Activated T-helper 2 cell treated with anti-CD3 and anti-CD28 coated beads, Interferon-gamma antibody, Interleukin-2, Interleukin-4, amounts not matched to agents 10 μg/mL and 5 μg/mL and 100 μg/mL, durations not matched to agents 14 hours and 24 hours and 36 hours (primary cell): ENCODE results near the gene CFAP251. TPM values are rescaled to one million over a fixed set of nuclear protein-coding genes. Genes with fewer than 3 reads are reported as not detected.

Source experiments
- DNase-seq: peaks from one replicate; pipeline ENCODE4 v3.0.0; 2021; ENCODE audit warnings: low spot score
- H3K27ac Mint-ChIP-seq: one replicate; pipeline ENCODE4 v1.8.0; 2021; ENCODE audit warnings: mixed read lengths
- H3K27me3 Mint-ChIP-seq: one replicate; pipeline ENCODE4 v1.8.0; 2021; ENCODE audit warnings: low read depth, mixed read lengths
- H3K36me3 Mint-ChIP-seq: one replicate; pipeline ENCODE4 v1.8.0; 2021; ENCODE audit warnings: low read depth, mixed read lengths
- H3K4me1 Mint-ChIP-seq: one replicate; pipeline ENCODE4 v1.8.0; 2021; ENCODE audit warnings: low read depth, mixed read lengths
- H3K4me3 Mint-ChIP-seq: one replicate; pipeline ENCODE4 v1.8.0; 2021; ENCODE audit warnings: low read depth, mild to moderate bottlenecking, moderate library complexity, mixed read lengths
- H3K9me3 Mint-ChIP-seq: one replicate; pipeline ENCODE4 v1.8.0; 2021; ENCODE audit warnings: mixed read lengths
- intact Hi-C: fragments of 100-400 bp; cut with micrococcal nuclease; formaldehyde crosslinking; loops from one replicate; pipeline ENCODE4 v1.15.1; 2023
- total RNA-seq: library from RNA; stranded (reverse); gene quantifications from 2 replicates; pipeline ENCODE4 v1.2.3, GENCODE V29; 2022

Gene CFAP251
- total RNA-seq, 1 donor from 2014 or later: 0.82 TPM

DNA sequence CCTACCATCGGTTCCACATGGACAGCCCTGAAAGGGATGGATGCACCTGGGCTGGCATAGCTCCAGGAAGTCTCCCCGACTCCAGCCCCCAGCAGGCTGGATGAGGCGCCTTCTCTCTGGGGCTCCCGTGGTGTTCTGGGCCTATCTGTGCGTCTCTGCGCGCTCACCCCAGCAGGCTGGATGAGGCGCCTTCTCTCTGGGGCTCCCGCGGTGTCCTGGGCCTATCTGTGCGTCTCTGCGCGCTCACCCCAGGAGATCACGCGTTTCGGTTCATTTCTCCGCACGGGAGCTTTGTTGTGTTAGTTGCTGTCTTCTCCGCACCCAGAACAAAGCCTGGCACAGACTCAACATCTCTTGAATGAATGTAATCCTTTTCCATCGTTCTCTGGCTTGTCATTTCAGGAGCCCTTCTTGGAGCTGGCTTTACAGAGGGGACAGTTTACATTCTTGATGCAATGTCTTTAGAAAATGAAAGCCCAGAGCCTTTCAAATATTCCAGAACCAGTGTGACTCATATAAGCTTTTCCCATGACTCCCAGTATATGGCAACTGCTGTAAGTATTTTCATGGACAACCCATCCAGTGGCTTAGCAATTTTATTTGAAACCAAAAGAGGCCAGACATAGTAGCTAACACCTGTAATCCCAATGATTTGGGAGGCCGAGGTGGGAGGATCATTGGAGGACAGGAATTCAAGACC, 40.3 kb downstream of the CFAP251 start:
- H3K27me3 Mint-ChIP-seq: no peaks in the 10 kb centered on the region
- H3K4me1 Mint-ChIP-seq: no peaks in the 10 kb centered on the region
- no peaks in the 10 kb centered on the region for H3K9me3 Mint-ChIP-seq
- H3K4me3 Mint-ChIP-seq: no peak overlapping the region
- no peaks in the 10 kb centered on the region for H3K36me3 Mint-ChIP-seq
- intact Hi-C loops: no loop called here
- no peak overlapping the region for H3K27ac Mint-ChIP-seq
- no peak for DNase-seq

DNA sequence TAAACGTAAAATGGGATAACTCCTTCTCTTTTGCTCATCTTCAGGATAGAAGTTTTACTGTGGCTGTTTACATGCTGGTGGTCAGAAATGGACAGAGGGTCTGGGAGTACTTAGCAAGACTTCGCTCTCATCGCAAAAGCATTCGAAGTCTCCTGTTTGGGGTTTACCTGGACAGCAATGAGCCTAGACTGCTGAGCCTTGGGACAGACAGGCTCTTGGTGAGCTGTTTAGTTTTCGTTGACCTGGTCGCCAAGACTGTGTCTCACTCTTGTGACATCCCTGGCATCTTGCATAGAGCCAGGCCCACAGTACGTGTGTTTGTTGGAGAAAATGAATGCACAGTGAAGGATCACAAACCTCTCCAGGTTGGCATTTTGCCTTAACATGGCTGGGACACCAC, 42.1 kb downstream of the CFAP251 start:
- Mint-ChIP-seq H3K27me3 (no peaks in the 10 kb centered on the region), H3K4me1 (no peaks in the 10 kb centered on the region), H3K27ac (no peak overlapping the region), H3K9me3 (no peaks in the 10 kb centered on the region), H3K4me3 (no peak overlapping the region), H3K36me3 (no peaks in the 10 kb centered on the region)
- intact Hi-C loops: no loop called here
- no peak for DNase-seq

DNA sequence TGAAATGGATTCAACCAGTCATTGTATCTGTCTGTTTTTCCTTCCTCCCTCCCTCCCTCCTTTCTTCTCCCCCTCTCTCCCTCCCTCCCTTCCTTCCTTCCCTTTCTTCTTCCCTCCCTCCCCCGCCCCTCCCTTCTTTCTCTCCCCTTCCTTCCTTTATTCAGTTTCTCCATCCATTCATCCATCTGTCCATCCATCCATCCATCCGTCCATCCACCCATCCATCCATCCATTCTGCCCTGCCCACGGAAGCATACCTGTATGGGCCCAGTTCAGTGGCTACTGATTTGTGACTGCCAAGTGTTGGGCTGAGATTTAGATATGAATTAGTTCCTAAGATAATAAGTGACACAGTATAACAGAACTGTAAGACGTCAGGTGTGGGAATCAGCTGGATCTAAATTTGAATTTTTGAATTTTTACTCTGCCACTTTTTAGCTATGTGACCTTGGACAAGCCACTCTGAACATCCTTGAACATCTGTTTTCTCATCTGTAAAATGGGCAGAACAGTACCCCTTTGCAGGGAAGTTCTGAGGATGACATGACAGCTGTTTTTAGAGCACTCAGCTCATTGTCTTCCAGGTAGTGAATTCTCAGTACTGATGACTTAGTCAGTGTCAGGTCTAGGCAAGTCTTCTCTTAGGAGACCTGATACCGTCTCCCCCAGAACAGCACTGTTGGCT, 42.9 kb downstream of the CFAP251 start:
- H3K9me3 Mint-ChIP-seq: no peaks in the 10 kb centered on the region
- H3K36me3 Mint-ChIP-seq: no peaks in the 10 kb centered on the region
- no peak overlapping the region for H3K4me3 Mint-ChIP-seq
- no peak for DNase-seq
- no peaks in the 10 kb centered on the region for H3K4me1 Mint-ChIP-seq
- H3K27me3 Mint-ChIP-seq: no peaks in the 10 kb centered on the region
- H3K27ac Mint-ChIP-seq: no peak overlapping the region
- intact Hi-C loops: no loop called here

DNA sequence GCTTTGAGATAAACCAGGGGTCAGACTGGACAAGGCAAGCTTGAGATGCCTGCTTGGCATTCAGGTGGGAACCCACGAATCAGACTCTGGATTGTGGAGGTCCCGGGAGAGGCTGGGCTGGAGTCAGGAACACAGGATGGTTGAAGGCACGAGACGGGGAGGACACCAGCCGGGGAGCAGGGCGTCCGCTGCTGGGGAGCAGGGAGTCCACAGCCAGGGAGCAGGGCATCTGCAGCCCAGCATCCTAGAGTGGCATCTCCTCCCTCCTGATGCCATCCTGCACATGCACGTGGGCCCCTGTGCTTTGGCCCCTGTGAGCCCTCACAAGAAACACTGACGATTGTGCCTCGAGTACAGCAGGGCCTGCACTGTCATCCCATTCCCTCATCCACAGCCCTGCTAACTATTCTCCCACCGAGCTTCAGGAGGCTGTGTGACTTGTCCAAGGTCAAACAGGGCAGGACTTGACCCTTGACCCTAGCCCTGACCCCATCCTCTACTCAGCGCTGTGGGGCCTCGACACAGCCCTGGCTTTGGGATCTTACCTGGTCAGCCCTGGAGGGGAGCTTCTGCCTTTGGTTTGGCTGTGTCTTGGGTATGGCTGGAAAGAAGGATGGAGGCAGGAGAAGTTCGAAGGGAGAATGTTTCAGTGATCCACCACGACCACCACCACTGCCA, 45.1 kb downstream of the CFAP251 start:
- Mint-ChIP-seq H3K4me3 (no peak overlapping the region), H3K4me1 (no peaks in the 10 kb centered on the region), H3K9me3 (no peaks in the 10 kb centered on the region), H3K27ac (no peak overlapping the region), H3K27me3 (no peaks in the 10 kb centered on the region), H3K36me3 (no peaks in the 10 kb centered on the region)
- intact Hi-C loops: no loop called here
- no peak for DNase-seq

DNA sequence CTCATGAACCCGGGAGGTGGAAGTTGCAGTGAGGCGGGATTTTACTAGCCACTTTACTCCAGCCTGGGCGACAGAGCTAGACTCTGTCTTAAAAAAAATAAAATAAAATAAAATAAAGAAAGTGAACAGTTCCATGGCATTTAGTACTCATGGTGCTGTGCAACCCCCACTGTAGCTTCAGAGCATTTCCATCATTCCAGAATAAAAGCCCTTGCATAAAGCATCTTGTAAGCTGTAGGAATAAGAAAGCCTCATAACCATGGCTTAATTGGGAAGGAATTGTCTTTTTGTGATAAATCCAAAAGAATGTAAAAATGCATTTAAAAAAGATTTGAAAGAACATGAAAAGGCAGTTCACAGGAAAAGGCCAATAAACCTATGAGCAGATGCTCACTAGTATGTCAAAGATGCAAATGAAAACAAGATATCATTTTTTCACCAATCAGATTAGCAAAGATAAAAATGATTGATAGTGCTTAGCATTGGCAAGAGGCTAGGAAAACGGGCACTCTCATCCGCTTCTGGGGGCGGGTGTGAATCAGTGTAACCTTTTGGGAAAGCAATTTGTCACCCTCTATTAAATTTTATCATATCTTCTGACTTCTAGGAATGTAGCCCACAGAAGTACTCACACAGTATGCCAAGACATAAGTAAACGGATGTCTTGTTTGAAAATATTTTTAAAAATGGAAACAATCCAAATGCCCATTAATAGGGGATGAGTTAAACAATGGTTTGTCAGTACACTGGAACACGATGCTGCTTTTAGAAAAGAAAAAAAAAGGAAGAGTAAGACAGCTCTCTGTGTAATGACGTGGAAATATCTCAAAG, 46.6 kb downstream of the CFAP251 start:
- H3K27me3 Mint-ChIP-seq: no peaks in the 10 kb centered on the region
- DNase-seq: no peak
- no peaks in the 10 kb centered on the region for H3K9me3 Mint-ChIP-seq
- no peaks in the 10 kb centered on the region for H3K36me3 Mint-ChIP-seq
- no peaks in the 10 kb centered on the region for H3K4me1 Mint-ChIP-seq
- no peak overlapping the region for H3K4me3 Mint-ChIP-seq
- H3K27ac Mint-ChIP-seq: no peak overlapping the region
- intact Hi-C loops: no loop called here

DNA sequence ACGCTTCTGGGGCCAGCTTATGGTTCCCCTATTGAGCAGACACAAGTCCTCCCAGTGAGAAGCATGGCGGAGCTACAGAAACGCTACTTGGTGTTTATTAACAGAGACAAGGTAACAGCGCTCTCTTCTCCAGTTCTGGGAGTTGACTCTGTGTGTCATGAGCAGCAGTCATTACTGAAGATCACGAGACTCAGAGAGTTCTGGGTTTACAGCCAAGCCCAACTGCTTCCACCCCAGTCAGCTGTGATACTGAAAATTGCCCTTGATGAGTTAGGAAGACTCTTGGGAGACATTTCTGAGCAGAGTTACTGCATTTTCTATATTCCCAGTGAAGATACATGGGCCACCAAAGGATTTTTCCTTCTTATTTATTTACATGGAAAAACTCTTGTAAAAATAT, 48.6 kb downstream of the CFAP251 start:
- H3K4me3 Mint-ChIP-seq: no peak overlapping the region
- no peaks in the 10 kb centered on the region for H3K27me3 Mint-ChIP-seq
- peaks cover 2% of the 10 kb centered on the region for H3K36me3 Mint-ChIP-seq
- H3K27ac Mint-ChIP-seq: no peak overlapping the region
- H3K4me1 Mint-ChIP-seq: no peaks in the 10 kb centered on the region
- H3K9me3 Mint-ChIP-seq: peaks cover 2% of the 10 kb centered on the region
- DNase-seq: no peak
- intact Hi-C loops: no loop called here

DNA sequence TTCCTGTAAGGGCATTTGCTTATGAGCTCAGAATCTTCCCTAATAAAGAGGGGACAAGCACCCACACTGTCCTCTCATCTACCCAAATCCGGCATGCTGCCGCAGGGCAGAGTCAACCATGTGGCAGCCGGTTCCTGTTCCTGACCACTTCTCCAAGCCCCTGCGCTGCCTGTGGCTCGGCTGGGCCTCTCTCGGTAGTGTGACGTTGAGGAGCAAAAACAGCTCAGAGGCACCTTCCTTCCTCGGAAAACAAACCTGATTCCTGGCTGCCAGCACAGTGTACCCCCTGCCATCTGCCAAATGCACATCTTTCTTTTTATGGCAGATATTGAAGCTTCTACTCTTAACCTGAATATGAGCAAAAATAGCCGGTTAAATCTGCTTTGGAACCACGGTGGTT, 50.5 kb downstream of the CFAP251 start:
- intact Hi-C loops: no loop called here
- H3K4me3 Mint-ChIP-seq: no peak overlapping the region
- H3K27ac Mint-ChIP-seq: no peak overlapping the region
- no peaks in the 10 kb centered on the region for H3K4me1 Mint-ChIP-seq
- H3K9me3 Mint-ChIP-seq: peaks cover 12% of the 10 kb centered on the region
- no peak for DNase-seq
- peaks cover 2% of the 10 kb centered on the region for H3K27me3 Mint-ChIP-seq
- peaks cover 5% of the 10 kb centered on the region for H3K36me3 Mint-ChIP-seq

DNA sequence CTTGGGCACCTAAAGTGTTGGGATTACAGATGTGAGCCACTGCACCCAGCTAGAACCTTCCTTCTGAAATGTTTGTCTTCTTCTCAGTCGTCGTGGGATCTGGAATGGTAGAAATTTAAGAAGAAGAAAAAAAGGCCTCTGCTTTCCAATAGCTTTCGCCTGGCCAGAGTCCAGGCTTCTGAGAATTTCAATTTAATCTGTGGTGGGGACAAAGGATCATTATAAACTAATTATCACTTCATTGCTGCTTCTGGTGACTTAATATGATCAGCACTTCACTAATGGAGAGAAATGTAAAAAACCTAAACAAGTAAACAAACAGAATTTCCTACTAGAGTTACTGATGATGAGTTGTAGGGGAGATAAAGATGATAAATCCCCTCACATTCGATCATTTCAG, 51.3 kb downstream of the CFAP251 start:
- H3K4me1 Mint-ChIP-seq: no peaks in the 10 kb centered on the region
- H3K36me3 Mint-ChIP-seq: peaks cover 5% of the 10 kb centered on the region
- no peak for DNase-seq
- peaks cover 2% of the 10 kb centered on the region for H3K27me3 Mint-ChIP-seq
- peaks cover 12% of the 10 kb centered on the region for H3K9me3 Mint-ChIP-seq
- intact Hi-C loops: no loop called here
- no peak overlapping the region for H3K27ac Mint-ChIP-seq
- H3K4me3 Mint-ChIP-seq: no peak overlapping the region

DNA sequence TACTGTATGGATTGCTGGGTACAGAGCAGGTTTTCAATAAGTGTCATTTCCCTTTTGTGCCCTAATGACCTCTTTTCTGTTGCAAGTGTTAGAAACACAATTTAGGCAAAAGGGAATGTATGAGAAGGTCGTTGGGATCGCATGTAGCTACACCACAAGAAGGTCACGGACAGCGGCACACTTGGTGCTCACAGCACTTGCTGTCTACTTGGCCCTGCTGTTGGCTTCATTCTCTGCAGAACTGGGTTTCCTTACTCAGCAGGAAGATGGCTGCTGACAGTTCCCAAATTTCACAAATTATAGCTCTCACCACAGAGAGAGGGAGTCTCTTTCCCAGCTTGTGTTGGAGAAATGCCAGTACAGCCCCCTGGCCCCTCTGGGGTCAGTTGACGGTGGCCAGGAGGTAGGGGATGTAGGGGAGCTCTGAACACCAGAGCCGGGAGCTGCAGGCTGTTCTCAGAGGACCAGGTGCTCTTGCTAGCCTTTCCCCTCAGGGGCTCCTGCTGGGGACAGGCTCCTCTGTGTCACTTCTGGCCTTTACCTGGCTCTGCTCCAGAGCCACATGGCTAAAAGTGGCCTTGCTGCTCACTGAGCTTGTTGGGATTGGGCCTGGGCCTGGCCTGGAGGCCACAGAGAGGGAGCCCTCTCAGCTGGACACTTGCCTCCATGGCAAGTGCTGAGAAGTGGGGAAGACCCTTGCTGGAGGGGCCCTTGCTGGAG, 52.3 kb downstream of the CFAP251 start:
- Mint-ChIP-seq H3K27ac (no peak overlapping the region), H3K9me3 (peaks cover 12% of the 10 kb centered on the region), H3K4me3 (no peak overlapping the region), H3K27me3 (peaks cover 4% of the 10 kb centered on the region), H3K4me1 (no peaks in the 10 kb centered on the region), H3K36me3 (peaks cover 5% of the 10 kb centered on the region)
- intact Hi-C loops: no loop called here
- DNase-seq: no peak

DNA sequence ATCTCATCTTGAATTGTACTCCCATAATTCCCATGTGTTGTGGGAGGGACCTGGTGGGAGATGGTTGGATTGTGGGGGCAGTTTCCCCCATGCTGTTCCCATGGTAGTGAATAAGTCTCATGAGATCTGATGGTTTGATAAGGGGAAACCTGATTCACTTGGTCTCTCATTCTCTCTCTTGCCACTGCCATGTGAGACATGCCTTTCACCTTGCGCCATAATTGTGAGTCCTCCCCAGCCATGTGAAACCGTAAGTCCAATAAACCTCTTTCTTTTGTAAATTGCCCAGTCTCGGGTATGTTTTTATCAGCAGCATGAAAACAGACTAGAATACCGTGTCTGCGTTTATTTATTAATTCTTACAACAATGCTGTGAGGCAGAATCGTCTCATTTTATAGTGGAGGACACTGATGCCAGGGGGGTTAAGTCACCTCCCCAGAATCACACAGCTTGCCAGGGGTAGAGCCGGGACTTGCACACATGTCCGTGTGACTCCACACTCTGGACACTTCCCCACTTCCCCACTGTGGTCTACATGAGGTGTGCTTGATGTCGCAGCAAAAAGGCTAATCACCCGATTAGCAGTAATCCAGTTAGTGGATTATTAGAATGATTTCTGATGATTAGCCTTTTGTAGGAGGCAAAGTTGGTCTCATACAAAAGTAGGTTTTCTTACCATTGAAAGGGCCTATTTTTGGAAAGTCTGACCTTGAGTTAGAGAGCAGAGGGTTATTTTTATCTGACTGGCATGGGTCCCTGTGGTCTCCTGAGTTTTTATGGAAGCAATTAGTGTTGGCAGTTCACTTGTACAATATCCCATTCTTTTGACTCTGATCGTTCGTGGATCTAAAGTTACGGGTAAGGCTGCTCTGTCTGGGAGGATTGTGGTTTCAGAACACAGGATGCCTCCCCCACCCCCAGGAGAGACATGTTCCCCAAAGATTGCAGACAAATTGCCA, 55.9 kb downstream of the CFAP251 start:
- intact Hi-C loops: no loop called here
- Mint-ChIP-seq H3K27me3 (peaks cover 4% of the 10 kb centered on the region), H3K27ac (no peak overlapping the region), H3K36me3 (peaks cover 5% of the 10 kb centered on the region), H3K9me3 (peaks cover 12% of the 10 kb centered on the region), H3K4me3 (no peak overlapping the region), H3K4me1 (no peaks in the 10 kb centered on the region)
- no peak for DNase-seq

DNA sequence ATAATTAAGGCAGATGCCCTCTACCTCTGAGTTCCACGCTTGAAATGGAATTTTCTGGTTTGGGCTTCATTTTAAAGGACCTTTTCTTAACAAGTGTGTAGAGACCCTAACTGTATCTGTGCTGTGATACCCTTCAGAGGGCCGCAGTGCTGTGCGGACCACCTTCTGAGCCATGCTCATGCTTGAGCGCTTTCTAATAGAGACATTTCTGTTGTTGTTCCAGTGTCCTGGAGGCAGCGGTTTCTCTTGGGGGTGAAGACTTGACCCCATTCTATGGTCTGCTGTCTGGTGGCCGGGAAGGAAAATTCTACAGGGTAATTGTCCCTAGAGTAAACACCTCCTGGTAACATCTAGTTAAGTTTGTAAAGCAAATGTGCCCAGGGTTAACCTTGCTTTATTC, 56.6 kb downstream of the CFAP251 start:
- Mint-ChIP-seq H3K27me3 (peaks cover 4% of the 10 kb centered on the region), H3K4me3 (no peak overlapping the region), H3K4me1 (no peaks in the 10 kb centered on the region), H3K27ac (no peak overlapping the region), H3K36me3 (peaks cover 5% of the 10 kb centered on the region), H3K9me3 (peaks cover 12% of the 10 kb centered on the region)
- DNase-seq: no peak
- intact Hi-C loops: no loop called here
